Astrocyte (in vitro differentiated cells and primary cell): ENCODE results near the gene MADCAM1.

Experiments
- EZH2 ChIP-seq: IDR thresholded peaks from 2 replicates; pipeline ENCODE4 v1.6.1; 2012; ENCODE audit warnings: mild to moderate bottlenecking, low read length, inconsistent platforms; ENCODE audit not compliant: insufficient read depth
- TF ChIP-seq, protein P1 (sequence below): IDR thresholded peaks from 2 replicates; pipeline ENCODE4 v1.5.1; 2011; ENCODE audit warnings: low read depth, mild to moderate bottlenecking, inconsistent platforms, low read length, moderate library complexity; ENCODE audit not compliant: insufficient read depth

DNA sequence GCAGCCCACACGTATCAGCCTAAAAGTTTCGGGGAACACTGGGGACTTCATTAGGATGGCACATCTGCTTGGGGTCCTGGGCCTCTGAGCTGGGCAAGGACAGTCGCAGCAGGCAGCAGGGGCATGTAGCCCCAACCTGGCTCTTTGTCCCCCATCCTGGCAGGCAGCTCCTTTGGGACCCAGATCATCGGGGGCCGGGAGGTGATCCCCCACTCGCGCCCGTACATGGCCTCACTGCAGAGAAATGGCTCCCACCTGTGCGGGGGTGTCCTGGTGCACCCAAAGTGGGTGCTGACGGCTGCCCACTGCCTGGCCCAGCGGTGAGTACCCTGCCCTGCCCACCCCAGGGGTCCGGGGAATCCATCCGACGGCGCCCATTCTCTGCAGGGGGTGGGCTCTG is 50.8 kb downstream of the MADCAM1 start:
- TF ChIP-seq, protein P1, sequence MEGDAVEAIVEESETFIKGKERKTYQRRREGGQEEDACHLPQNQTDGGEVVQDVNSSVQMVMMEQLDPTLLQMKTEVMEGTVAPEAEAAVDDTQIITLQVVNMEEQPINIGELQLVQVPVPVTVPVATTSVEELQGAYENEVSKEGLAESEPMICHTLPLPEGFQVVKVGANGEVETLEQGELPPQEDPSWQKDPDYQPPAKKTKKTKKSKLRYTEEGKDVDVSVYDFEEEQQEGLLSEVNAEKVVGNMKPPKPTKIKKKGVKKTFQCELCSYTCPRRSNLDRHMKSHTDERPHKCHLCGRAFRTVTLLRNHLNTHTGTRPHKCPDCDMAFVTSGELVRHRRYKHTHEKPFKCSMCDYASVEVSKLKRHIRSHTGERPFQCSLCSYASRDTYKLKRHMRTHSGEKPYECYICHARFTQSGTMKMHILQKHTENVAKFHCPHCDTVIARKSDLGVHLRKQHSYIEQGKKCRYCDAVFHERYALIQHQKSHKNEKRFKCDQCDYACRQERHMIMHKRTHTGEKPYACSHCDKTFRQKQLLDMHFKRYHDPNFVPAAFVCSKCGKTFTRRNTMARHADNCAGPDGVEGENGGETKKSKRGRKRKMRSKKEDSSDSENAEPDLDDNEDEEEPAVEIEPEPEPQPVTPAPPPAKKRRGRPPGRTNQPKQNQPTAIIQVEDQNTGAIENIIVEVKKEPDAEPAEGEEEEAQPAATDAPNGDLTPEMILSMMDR, result no peak
- TF ChIP-seq EZH2, result no peak
